RWPE1 (cell line): ENCODE results near the gene KCNF1.

Source experiments
- CTCF ChIA-PET: fragments of 350-600 bp; sonication (Branson Sonifier 250); formaldehyde crosslinking; extraction: SDS; loops from one replicate; lab custom pipeline; 2021; lab: Yijun Ruan, JAX
- POLR2A ChIA-PET: fragments of 400-600 bp; formaldehyde crosslinking; extraction: SDS; loops from one replicate; lab custom pipeline; 2020; ENCODE audit warnings: antibody characterized with exemption; ENCODE audit not compliant: low non-redundant PET; lab: Yijun Ruan, JAX
- DNase-seq: peaks from one replicate; pipeline ENCODE4 v3.0.0; 2012; ENCODE audit warnings: low spot score
- H3K27ac ChIP-seq: fragments of 450-650 bp; 2 replicates; pipeline ENCODE4 v1.5.1; 2017
- TF ChIP-seq, protein P1 (sequence below): fragments of 450-650 bp; conservative IDR thresholded peaks from 2 replicates; pipeline ENCODE4 v1.5.1; 2017; ENCODE audit warnings: low read depth, mild to moderate bottlenecking

Gene KCNF1

DNA sequence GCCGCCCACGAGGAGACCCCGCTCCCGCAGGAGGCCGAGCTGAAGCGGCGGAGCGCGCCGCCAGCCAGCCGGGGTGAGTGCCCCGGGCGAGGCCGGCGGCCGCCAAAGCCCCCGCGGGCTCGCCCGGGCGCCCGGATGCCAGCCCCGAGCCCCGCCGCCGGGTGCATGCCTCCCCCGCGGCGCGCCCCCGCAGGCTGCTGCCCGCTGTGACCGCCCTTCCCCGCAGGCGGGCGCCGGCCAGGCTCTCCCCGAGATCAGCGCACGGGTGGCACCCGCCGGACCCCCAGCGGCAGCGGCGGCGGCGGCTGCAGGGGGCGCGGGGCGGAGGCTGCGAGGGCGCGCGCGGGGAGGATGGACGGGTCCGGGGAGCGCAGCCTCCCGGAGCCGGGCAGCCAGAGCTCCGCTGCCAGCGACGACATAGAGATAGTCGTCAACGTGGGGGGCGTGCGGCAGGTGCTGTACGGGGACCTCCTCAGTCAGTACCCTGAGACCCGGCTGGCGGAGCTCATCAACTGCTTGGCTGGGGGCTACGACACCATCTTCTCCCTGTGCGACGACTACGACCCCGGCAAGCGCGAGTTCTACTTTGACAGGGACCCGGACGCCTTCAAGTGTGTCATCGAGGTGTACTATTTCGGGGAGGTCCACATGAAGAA, 470 bp downstream of the KCNF1 start:
- ChIA-PET POLR2A (no interaction called here), CTCF (interaction anchor here (0.6 to 1.4 kb wide), 8 partner anchors 11 to 1348 kb away, joined by 3 to 10 read pairs (median 4); no protein-coding TSS in a partner anchor)
- no peak overlapping the region for H3K27ac ChIP-seq
- no peak for DNase-seq
- TF ChIP-seq, protein P1, sequence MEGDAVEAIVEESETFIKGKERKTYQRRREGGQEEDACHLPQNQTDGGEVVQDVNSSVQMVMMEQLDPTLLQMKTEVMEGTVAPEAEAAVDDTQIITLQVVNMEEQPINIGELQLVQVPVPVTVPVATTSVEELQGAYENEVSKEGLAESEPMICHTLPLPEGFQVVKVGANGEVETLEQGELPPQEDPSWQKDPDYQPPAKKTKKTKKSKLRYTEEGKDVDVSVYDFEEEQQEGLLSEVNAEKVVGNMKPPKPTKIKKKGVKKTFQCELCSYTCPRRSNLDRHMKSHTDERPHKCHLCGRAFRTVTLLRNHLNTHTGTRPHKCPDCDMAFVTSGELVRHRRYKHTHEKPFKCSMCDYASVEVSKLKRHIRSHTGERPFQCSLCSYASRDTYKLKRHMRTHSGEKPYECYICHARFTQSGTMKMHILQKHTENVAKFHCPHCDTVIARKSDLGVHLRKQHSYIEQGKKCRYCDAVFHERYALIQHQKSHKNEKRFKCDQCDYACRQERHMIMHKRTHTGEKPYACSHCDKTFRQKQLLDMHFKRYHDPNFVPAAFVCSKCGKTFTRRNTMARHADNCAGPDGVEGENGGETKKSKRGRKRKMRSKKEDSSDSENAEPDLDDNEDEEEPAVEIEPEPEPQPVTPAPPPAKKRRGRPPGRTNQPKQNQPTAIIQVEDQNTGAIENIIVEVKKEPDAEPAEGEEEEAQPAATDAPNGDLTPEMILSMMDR, result no peak

DNA sequence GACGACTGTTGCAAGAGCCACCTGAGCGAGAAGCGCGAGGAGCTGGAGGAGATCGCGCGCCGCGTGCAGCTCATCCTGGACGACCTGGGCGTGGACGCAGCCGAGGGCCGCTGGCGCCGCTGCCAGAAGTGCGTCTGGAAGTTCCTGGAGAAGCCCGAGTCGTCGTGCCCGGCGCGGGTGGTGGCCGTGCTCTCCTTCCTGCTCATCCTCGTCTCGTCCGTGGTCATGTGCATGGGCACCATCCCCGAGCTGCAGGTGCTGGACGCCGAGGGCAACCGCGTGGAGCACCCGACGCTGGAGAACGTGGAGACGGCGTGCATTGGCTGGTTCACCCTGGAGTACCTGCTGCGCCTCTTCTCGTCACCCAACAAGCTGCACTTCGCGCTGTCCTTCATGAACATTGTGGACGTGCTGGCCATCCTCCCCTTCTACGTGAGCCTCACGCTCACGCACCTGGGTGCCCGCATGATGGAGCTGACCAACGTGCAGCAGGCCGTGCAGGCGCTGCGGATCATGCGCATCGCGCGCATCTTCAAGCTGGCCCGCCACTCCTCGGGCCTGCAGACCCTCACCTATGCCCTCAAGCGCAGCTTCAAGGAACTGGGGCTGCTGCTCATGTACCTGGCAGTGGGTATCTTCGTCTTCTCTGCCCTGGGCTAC, 1.2 kb downstream of the KCNF1 start:
- ChIA-PET CTCF (interaction anchor here (1.4 kb wide), 1 partner anchor 12 kb away, joined by 5 read pairs; no protein-coding TSS in a partner anchor), POLR2A (no interaction called here)
- no peak for DNase-seq
- TF ChIP-seq, protein P1, result no peak
- no peak overlapping the region for H3K27ac ChIP-seq

DNA sequence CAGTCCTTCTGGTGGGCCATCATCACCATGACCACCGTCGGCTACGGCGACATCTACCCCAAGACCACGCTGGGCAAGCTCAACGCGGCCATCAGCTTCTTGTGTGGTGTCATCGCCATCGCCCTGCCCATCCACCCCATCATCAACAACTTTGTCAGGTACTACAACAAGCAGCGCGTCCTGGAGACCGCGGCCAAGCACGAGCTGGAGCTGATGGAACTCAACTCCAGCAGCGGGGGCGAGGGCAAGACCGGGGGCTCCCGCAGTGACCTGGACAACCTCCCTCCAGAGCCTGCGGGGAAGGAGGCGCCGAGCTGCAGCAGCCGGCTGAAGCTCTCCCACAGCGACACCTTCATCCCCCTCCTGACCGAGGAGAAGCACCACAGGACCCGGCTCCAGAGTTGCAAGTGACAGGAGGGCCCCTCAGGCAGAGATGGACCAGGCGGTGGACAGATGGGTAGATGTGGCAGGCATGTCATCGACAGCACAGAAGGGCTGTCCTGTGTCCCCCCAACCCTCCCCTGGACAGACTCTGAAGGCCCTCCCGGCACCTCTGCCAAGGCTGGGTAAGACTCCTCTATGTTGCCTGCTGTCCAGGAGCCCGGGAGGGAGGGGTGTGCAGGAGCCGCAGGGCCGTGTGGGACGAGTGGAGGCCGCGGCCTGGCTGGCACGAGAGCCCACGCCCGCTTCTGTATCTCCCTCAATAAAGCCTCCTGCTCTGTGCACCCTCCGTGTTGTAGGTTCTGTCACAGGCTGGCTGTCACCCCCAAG, 2.0 kb downstream of the KCNF1 start:
- ChIA-PET POLR2A (no interaction called here), CTCF (interaction anchor here (0.5 to 0.8 kb wide), 3 partner anchors 81 to 336 kb away, joined by 3 to 6 read pairs (median 6); no protein-coding TSS in a partner anchor)
- TF ChIP-seq, protein P1, result no peak
- no peak for DNase-seq
- H3K27ac ChIP-seq, result no peak overlapping the region

DNA sequence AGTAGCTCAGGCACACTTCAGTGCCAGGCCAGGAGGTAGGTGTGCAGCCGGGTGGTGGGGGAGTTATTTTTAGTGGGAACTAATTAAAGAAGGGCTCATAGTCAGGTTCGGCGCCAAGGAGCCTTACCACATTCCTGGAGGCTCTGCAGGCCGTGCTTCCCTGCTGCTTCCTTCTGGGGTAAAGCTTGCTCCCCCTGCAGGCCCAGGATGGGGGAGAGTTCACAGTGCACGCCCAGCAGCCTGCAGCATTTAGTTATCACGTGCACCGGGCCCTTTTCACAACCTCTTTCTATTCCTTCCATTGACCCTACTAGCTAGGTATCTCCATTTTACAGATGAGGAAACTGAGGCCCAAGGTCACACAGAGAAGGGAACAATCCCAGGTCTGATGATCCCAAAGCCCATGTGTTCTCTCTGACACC, 2.5 kb downstream of the KCNF1 start:
- ChIA-PET POLR2A (no interaction called here), CTCF (interaction anchor here (0.5 to 0.8 kb wide), 5 partner anchors 10 to 335 kb away, joined by 3 to 6 read pairs (median 5); no protein-coding TSS in a partner anchor)
- no peak overlapping the region for H3K27ac ChIP-seq
- TF ChIP-seq, protein P1, result no peak
- DNase-seq, result no peak

DNA sequence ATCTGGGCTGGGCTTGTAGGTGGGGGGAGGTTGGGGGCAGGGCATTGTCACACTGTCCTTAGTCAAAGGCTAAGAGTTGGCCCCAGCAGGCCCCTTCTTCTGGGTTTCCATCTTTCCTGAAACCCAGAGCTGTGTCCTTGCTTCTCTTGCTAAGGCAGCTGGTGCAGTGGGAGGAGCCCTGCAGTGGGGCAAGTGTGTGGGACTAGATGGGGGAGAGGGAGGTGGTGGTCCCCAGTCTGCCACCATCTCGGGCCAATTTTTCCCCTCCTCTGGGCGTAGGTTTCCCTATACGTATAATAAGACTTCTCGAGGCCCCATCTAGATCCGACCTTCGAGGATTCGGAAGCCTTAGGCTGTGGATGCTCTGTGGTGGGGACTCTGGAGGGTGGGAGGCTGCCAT, 3.5 kb downstream of the KCNF1 start:
- DNase-seq, result no peak
- CTCF ChIA-PET, result interaction anchor here (1.0 kb wide), 1 partner anchor 77 kb away, joined by 7 read pairs; no protein-coding TSS in a partner anchor
- no peak overlapping the region for H3K27ac ChIP-seq
- TF ChIP-seq, protein P1, result no peak
- POLR2A ChIA-PET, result no interaction called here

DNA sequence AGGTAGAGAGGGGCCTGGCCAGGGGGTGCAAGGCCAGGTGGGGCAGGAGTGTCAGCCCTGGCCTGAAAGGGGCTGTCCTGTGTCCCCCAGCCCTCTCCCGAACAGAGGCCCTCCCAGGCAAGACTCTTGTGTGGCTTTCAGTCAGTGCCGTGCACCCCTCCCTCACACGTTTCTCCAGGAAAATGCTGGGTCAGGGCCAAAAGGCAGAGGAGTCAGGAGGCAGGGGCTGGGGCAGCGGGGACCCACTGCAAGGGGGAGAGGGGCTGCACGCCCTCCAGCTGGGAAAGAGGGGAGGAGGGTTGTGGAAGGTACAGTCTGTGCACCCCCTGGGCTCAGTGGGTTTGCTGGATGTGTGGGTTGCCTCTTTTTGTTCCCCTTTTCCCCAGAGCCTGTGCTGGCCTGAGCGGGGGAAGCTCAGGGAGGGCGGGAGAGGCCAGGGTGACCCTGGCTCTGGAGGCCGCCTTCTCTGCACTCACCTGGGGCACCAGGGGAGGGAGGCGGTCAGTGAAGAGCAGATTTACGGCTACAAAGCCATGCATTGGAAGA, 4.1 kb downstream of the KCNF1 start:
- ChIA-PET POLR2A (no interaction called here), CTCF (interaction anchor here (0.6 to 1.0 kb wide), 2 partner anchors 62 to 78 kb away, joined by 3 to 7 read pairs; no protein-coding TSS in a partner anchor)
- no peak for DNase-seq
- TF ChIP-seq, protein P1, result no peak
- H3K27ac ChIP-seq, result no peak overlapping the region
